PFSK-1 (cell line): ENCODE data around the gene DAGLA.

Source experiments
- FOXP2 ChIP-seq: optimal IDR thresholded peaks from 2 replicates; pipeline ENCODE3; 2011; ENCODE audit warnings: borderline replicate concordance, control low read depth, inconsistent platforms; ENCODE audit not compliant: insufficient read depth; ENCODE audit errors: extremely low read length, extremely low read depth
- POLR2AphosphoS5 ChIP-seq: IDR thresholded peaks from 2 replicates; pipeline ENCODE4 v1.6.1; 2012; ENCODE audit warnings: low read depth, mild to moderate bottlenecking, control low read depth, low read length, moderate library complexity
- SIN3A ChIP-seq: IDR thresholded peaks from 2 replicates; pipeline ENCODE4 v1.6.1; 2012; ENCODE audit warnings: mild to moderate bottlenecking, low read length, moderate library complexity, borderline replicate concordance; ENCODE audit not compliant: insufficient read depth
- TAF1 ChIP-seq: IDR thresholded peaks from 2 replicates; pipeline ENCODE4 v1.6.1; 2012; ENCODE audit warnings: low read length, control low read depth, borderline replicate concordance; ENCODE audit not compliant: insufficient read depth
- TF ChIP-seq, protein P1 (sequence below), 2 experiments: IDR thresholded peaks; 2 replicates each; pipeline versions ENCODE4 v1.6.1 to v1.8.0; 2011 to 2012; ENCODE audit warnings: low read depth in 2 of 2, low read length in 2 of 2, control low read depth in 1 of 2, inconsistent platforms in 1 of 2, mild to moderate bottlenecking in 1 of 2, moderate library complexity in 1 of 2; ENCODE audit not compliant: insufficient read depth in 1 of 2

Gene DAGLA

GRCh38 chr11:61756452-61757212 is 76.4 kb downstream of the DAGLA start:
- TF ChIP-seq POLR2AphosphoS5: no peak
- TF ChIP-seq, protein P1, sequence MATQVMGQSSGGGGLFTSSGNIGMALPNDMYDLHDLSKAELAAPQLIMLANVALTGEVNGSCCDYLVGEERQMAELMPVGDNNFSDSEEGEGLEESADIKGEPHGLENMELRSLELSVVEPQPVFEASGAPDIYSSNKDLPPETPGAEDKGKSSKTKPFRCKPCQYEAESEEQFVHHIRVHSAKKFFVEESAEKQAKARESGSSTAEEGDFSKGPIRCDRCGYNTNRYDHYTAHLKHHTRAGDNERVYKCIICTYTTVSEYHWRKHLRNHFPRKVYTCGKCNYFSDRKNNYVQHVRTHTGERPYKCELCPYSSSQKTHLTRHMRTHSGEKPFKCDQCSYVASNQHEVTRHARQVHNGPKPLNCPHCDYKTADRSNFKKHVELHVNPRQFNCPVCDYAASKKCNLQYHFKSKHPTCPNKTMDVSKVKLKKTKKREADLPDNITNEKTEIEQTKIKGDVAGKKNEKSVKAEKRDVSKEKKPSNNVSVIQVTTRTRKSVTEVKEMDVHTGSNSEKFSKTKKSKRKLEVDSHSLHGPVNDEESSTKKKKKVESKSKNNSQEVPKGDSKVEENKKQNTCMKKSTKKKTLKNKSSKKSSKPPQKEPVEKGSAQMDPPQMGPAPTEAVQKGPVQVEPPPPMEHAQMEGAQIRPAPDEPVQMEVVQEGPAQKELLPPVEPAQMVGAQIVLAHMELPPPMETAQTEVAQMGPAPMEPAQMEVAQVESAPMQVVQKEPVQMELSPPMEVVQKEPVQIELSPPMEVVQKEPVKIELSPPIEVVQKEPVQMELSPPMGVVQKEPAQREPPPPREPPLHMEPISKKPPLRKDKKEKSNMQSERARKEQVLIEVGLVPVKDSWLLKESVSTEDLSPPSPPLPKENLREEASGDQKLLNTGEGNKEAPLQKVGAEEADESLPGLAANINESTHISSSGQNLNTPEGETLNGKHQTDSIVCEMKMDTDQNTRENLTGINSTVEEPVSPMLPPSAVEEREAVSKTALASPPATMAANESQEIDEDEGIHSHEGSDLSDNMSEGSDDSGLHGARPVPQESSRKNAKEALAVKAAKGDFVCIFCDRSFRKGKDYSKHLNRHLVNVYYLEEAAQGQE (IDR thresholded peaks at IDR 0.05; ENCODE audit: insufficient read depth in 1 of 2, low read depth in 2 of 2, low read length in 2 of 2): no peak
- TF ChIP-seq TAF1: no peak
- no peak for TF ChIP-seq SIN3A
- TF ChIP-seq FOXP2: no peak

DNA sequence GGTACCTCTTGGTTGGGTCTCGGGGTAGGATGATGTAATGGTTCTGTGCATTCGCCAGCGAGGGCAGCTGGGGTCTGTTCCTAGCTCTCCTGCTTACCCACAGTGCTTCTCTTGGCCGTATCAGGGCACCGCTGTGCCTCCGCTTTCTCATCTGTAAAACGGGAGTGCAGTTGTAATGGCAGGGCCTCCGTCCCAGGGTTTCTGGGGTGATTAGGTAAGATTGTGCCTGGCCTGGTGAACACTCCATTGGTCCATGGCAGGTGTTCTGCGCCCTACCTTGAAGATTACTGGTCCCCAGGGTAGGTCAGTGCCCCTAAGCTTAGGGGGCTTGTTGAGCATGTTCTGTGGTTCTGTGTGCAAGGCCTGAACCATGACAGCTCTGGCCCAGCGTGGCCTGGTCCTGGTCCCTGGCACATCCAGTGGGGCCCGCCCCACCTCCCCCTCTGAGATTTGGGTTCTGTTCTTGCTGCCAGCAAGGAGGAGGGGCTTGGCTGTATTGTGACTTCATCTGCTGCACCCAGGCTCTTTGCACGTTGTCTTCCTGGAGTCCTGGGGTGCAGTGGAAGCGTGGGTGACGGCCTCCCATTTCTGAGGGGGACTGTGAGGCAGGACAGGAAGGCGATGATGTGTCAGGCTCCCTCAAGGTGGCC is 77.1 kb downstream of the DAGLA start:
- TF ChIP-seq FOXP2: no peak

- TF ChIP-seq FOXP2: no peak
These were observed 80.8 kb downstream of the DAGLA start for GRCh38 chr11:61760946-61761345.

DNA sequence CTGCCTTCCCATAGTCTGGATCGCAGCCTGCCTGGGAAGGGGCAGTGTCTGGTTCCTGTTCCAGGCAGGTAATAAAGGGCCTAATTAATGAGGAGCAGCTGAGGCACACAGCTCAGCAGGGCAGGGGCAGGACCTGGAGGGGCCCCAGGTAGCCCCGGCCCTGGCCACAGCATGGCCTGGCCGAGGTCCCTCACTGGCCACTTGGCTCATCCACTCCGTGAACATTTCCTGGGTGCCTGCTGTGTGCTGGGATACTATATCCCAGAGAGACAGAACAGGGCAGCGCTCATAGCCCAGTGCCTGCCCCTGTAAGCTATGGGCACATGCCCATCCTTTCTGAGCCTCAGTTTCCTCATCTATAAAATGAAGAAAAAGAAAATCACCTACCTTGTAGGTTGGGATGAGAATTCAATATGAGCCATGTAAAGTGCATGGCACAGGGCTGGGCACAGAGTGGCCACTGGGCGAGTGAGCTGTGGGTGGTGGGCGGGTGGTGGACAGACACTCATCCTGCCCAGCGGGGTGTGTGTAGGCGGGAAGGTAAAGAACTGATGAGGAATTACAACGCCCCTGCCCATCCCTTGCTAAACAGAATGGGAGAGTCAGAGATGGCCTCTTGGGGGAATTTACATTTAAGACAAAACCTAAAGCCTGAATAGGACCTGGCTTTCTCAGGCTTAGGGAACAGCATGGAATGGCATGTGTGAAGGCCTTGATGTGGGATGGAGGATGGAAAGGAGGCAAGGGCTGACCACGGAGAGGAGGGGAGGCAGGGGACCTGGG is 81.4 kb downstream of the DAGLA start:
- no peak for TF ChIP-seq SIN3A
- TF ChIP-seq, protein P1 (IDR thresholded peaks at IDR 0.05; ENCODE audit: insufficient read depth in 1 of 2, low read depth in 2 of 2, low read length in 2 of 2): no peak
- no peak for TF ChIP-seq FOXP2
- no peak for TF ChIP-seq POLR2AphosphoS5
- TF ChIP-seq TAF1: no peak

DNA sequence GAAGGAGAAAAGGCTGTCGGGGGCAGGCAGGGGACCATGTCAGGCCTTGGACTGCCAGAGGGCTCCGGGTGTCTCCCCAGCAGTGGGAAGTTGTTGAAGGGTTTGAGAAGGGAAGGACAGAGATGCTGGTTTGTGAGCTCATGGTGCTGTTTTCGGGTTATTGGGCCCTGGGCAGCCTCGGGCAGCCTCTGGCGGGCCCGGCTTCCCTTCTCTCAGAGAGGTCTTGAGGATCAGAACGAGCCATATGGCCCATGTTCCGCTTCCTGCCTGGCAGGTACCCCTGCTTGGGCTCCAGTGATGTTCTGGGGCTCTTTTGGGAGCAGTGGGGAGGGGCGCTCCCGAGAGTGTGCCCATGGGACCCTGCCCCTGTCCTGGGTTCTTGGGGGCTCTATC is 82.0 kb downstream of the DAGLA start:
- TF ChIP-seq FOXP2: no peak
- no peak for TF ChIP-seq POLR2AphosphoS5
- no peak for TF ChIP-seq TAF1
- TF ChIP-seq, protein P1 (IDR thresholded peaks at IDR 0.05; ENCODE audit: insufficient read depth in 1 of 2, low read depth in 2 of 2, low read length in 2 of 2): no peak
- TF ChIP-seq SIN3A: no peak

GRCh38 chr11:61762798-61763197 is 82.6 kb downstream of the DAGLA start:
- TF ChIP-seq POLR2AphosphoS5 (no peak), TAF1 (no peak)
- TF ChIP-seq, protein P1 (IDR thresholded peaks at IDR 0.05; ENCODE audit: insufficient read depth in 1 of 2, low read depth in 2 of 2, low read length in 2 of 2): no peak
